Muscle of leg (tissue), 9 donors: ENCODE data around the gene GRAMD4. TPM values are rescaled to one million over a fixed set of nuclear protein-coding genes. Genes with fewer than 3 reads are reported as not detected.

Experiments used
- polyA plus RNA-seq, 8 donors: library from polyadenylated mRNA; unstranded; fragments of 120-200 nt; gene quantifications; one replicate each; pipeline versions ENCODE4 v1.2.1 to v1.2.3, GENCODE V29; 2013; ENCODE audit warnings: inconsistent platforms in 1 of 8, low replicate concordance in 1 of 8; ENCODE audit not compliant: insufficient read length in 8 of 8, insufficient read depth in 1 of 8
- total RNA-seq: library from RNA; stranded (reverse); fragments of 120-200 nt; gene quantifications from one replicate; pipeline ENCODE4 v1.2.4, GENCODE V29; 2013

Gene GRAMD4
- total and polyA plus RNA-seq, 9 donors: 10.5 to 19.9 (median 14.0) TPM

Other genes starting within 250 kb of the GRAMD4 start
- 1.8 TPM for gene CELSR1, start 82.8 kb upstream of the GRAMD4 start, total RNA-seq
- gene CELSR1, start 82.8 kb upstream of the GRAMD4 start, polyA plus RNA-seq: 1 to 10 TPM; 2.0 to 6.9 (median 3.6) TPM
- gene CERK, start 117.9 kb downstream of the GRAMD4 start, total RNA-seq: 21.5 TPM
- 10 to 100 TPM; 18.5 to 33.0 (median 25.8) TPM for gene CERK, start 117.9 kb downstream of the GRAMD4 start, polyA plus RNA-seq
- 8.0 TPM for gene TBC1D22A, start 142.3 kb downstream of the GRAMD4 start, total RNA-seq
- 10 to 100 TPM; 13.0 to 16.9 (median 15.7) TPM for gene TBC1D22A, start 142.3 kb downstream of the GRAMD4 start, polyA plus RNA-seq